Measurements from ENCODE around the gene NBPF26.
"Not testable (repeated sequence)": the region's sequence is repeated elsewhere in the genome, so short reads cannot be mapped to it uniquely, and the experiment has no call there.

NBPF26 gene

GRCh38 chr1:120723715-120724402 is at the start of gene NBPF26:
TSS of gene NBPF26 (plus strand) at chr1:120723945.
- not testable (repeated sequence) for H3K27me3 ChIP-seq (ENCODE audit: control insufficient read depth, insufficient read depth, low read length); H3K79me2 ChIP-seq; H3K36me3 ChIP-seq (ENCODE audit: control insufficient read depth, insufficient read depth, low read length); H3K4me1 ChIP-seq; H3K9me3 ChIP-seq (ENCODE audit: control insufficient read depth, low read length); H3K9ac ChIP-seq
- peak within 1 kb of the TSS; percentile 58 for H3K4me2 ChIP-seq (ENCODE audit: low read length)
- H3K27ac ChIP-seq, result peak within 1 kb of the TSS; percentile 11
- peak within 1 kb of the TSS; percentile 81 for H2AFZ ChIP-seq
- H3K4me3 ChIP-seq (ENCODE audit: low read depth, low read length), result peak within 1 kb of the TSS; percentile 62

- not testable (repeated sequence) for H3K4me2 ChIP-seq (ENCODE audit: low read length); H3K9me3 ChIP-seq (ENCODE audit: control insufficient read depth, low read length); H3K36me3 ChIP-seq (ENCODE audit: control insufficient read depth, insufficient read depth, low read length)
Observed at GRCh38 chr1:120680106-120680819, 43.5 kb upstream of the NBPF26 start.

GRCh38 chr1:120680938-120681337 is 42.8 kb upstream of the NBPF26 start:
- H3K4me2 ChIP-seq (ENCODE audit: low read length); H3K36me3 ChIP-seq (ENCODE audit: control insufficient read depth, insufficient read depth, low read length); H3K27me3 ChIP-seq (ENCODE audit: control insufficient read depth, insufficient read depth, low read length); H3K4me1 ChIP-seq; H3K9ac ChIP-seq; H3K79me2 ChIP-seq; H3K27ac ChIP-seq; H2AFZ ChIP-seq; H3K9me3 ChIP-seq (ENCODE audit: control insufficient read depth, low read length); H3K4me3 ChIP-seq (ENCODE audit: low read depth, low read length): not testable (repeated sequence)

More at GRCh38 chr1:120680106-120680819, 43.5 kb upstream of the NBPF26 start:
- H3K9ac ChIP-seq; H3K4me1 ChIP-seq; H3K27ac ChIP-seq; H3K27me3 ChIP-seq (ENCODE audit: control insufficient read depth, insufficient read depth, low read length); H2AFZ ChIP-seq; H3K79me2 ChIP-seq; H3K4me3 ChIP-seq (ENCODE audit: low read depth, low read length): not testable (repeated sequence)

GRCh38 chr1:120684397-120684796 is 39.3 kb upstream of the NBPF26 start:
- H2AFZ ChIP-seq; H3K4me3 ChIP-seq (ENCODE audit: low read depth, low read length); H3K4me1 ChIP-seq; H3K9ac ChIP-seq; H3K4me2 ChIP-seq (ENCODE audit: low read length); H3K79me2 ChIP-seq; H3K27ac ChIP-seq; H3K27me3 ChIP-seq (ENCODE audit: control insufficient read depth, insufficient read depth, low read length); H3K9me3 ChIP-seq (ENCODE audit: control insufficient read depth, low read length); H3K36me3 ChIP-seq (ENCODE audit: control insufficient read depth, insufficient read depth, low read length): not testable (repeated sequence)

GRCh38 chr1:120685622-120686021 is 38.1 kb upstream of the NBPF26 start:
- H2AFZ ChIP-seq; H3K4me2 ChIP-seq (ENCODE audit: low read length); H3K4me3 ChIP-seq (ENCODE audit: low read depth, low read length); H3K79me2 ChIP-seq; H3K27ac ChIP-seq; H3K9me3 ChIP-seq (ENCODE audit: control insufficient read depth, low read length); H3K27me3 ChIP-seq (ENCODE audit: control insufficient read depth, insufficient read depth, low read length); H3K9ac ChIP-seq; H3K4me1 ChIP-seq; H3K36me3 ChIP-seq (ENCODE audit: control insufficient read depth, insufficient read depth, low read length): not testable (repeated sequence)

- H3K27ac ChIP-seq; H3K9ac ChIP-seq; H3K79me2 ChIP-seq; H3K4me2 ChIP-seq (ENCODE audit: low read length); H3K36me3 ChIP-seq (ENCODE audit: control insufficient read depth, insufficient read depth, low read length); H3K27me3 ChIP-seq (ENCODE audit: control insufficient read depth, insufficient read depth, low read length); H3K4me1 ChIP-seq; H3K9me3 ChIP-seq (ENCODE audit: control insufficient read depth, low read length); H3K4me3 ChIP-seq (ENCODE audit: low read depth, low read length); H2AFZ ChIP-seq: not testable (repeated sequence)
Observed at GRCh38 chr1:120687250-120687649, 36.5 kb upstream of the NBPF26 start.

GRCh38 chr1:120700807-120701562 is 22.8 kb upstream of the NBPF26 start:
- H3K9ac ChIP-seq; H3K4me2 ChIP-seq (ENCODE audit: low read length); H3K4me1 ChIP-seq; H3K4me3 ChIP-seq (ENCODE audit: low read depth, low read length); H3K36me3 ChIP-seq (ENCODE audit: control insufficient read depth, insufficient read depth, low read length); H3K79me2 ChIP-seq; H3K27me3 ChIP-seq (ENCODE audit: control insufficient read depth, insufficient read depth, low read length); H3K27ac ChIP-seq; H3K9me3 ChIP-seq (ENCODE audit: control insufficient read depth, low read length); H2AFZ ChIP-seq: not testable (repeated sequence)

- H2AFZ ChIP-seq; H3K4me1 ChIP-seq; H3K4me3 ChIP-seq (ENCODE audit: low read depth, low read length); H3K9me3 ChIP-seq (ENCODE audit: control insufficient read depth, low read length); H3K27ac ChIP-seq; H3K4me2 ChIP-seq (ENCODE audit: low read length); H3K79me2 ChIP-seq; H3K27me3 ChIP-seq (ENCODE audit: control insufficient read depth, insufficient read depth, low read length); H3K9ac ChIP-seq; H3K36me3 ChIP-seq (ENCODE audit: control insufficient read depth, insufficient read depth, low read length): not testable (repeated sequence)
Observed at GRCh38 chr1:120723358-120723714, 409 bp upstream of the NBPF26 start.

GRCh38 chr1:120724507-120724906 is 762 bp downstream of the NBPF26 start:
- not testable (repeated sequence) for H3K27me3 ChIP-seq (ENCODE audit: control insufficient read depth, insufficient read depth, low read length); H3K36me3 ChIP-seq (ENCODE audit: control insufficient read depth, insufficient read depth, low read length); H3K4me1 ChIP-seq; H3K79me2 ChIP-seq; H3K9ac ChIP-seq; H2AFZ ChIP-seq; H3K27ac ChIP-seq; H3K9me3 ChIP-seq (ENCODE audit: control insufficient read depth, low read length)
- H3K4me3 ChIP-seq (ENCODE audit: low read depth, low read length), result peak overlapping the region; percentile 62
- peak overlapping the region; percentile 58 for H3K4me2 ChIP-seq (ENCODE audit: low read length)

- H3K9me3 ChIP-seq (ENCODE audit: control insufficient read depth, low read length); H3K79me2 ChIP-seq; H3K4me3 ChIP-seq (ENCODE audit: low read depth, low read length); H3K4me1 ChIP-seq; H3K9ac ChIP-seq; H3K4me2 ChIP-seq (ENCODE audit: low read length); H2AFZ ChIP-seq; H3K27ac ChIP-seq; H3K36me3 ChIP-seq (ENCODE audit: control insufficient read depth, insufficient read depth, low read length); H3K27me3 ChIP-seq (ENCODE audit: control insufficient read depth, insufficient read depth, low read length): not testable (repeated sequence)
Observed at GRCh38 chr1:120728811-120729210, 5.1 kb downstream of the NBPF26 start.

- not testable (repeated sequence) for H3K36me3 ChIP-seq (ENCODE audit: control insufficient read depth, insufficient read depth, low read length); H3K27me3 ChIP-seq (ENCODE audit: control insufficient read depth, insufficient read depth, low read length); H3K79me2 ChIP-seq; H3K4me3 ChIP-seq (ENCODE audit: low read depth, low read length); H3K4me1 ChIP-seq; H3K4me2 ChIP-seq (ENCODE audit: low read length); H2AFZ ChIP-seq; H3K27ac ChIP-seq; H3K9me3 ChIP-seq (ENCODE audit: control insufficient read depth, low read length); H3K9ac ChIP-seq
Observed at GRCh38 chr1:120769090-120769489, 45.3 kb downstream of the NBPF26 start.
